Dermis lymphatic vessel endothelial cell (primary cell): ENCODE measurements around the gene OR13A1. TPM values are rescaled to one million over a fixed set of nuclear protein-coding genes. Genes with fewer than 3 reads are reported as not detected.

ENCODE experiments used
- total RNA-seq: library from RNA; depleted of rRNA; stranded (reverse); fragments of >200 nt; gene quantifications from 2 replicates; pipeline ENCODE4 v1.2.1, GENCODE V29; 2014

Gene OR13A1
- total RNA-seq, result not detected in 2 replicates

GRCh38 chr10:45315508-45315907 lies at the start of gene OR13A1:
TSS of gene OR13A1 (minus strand) at chr10:45315608. CDS start at chr10:45304422, 11,186 bp downstream.

Other genes with a start within 250 kb of the OR13A1 start
- not detected in 2 replicates for gene ALOX5, start 58.6 kb upstream of the OR13A1 start, total RNA-seq